ENCODE results near the gene DNAJA3. TPM values are rescaled to one million over a fixed set of nuclear protein-coding genes. Genes with fewer than 3 reads are reported as not detected.

DNAJA3 gene
- total and polyA plus RNA-seq, 9 of the 15 experiments (the other 6 are each of a cell fraction or from before 2014, with no cell fraction given) = 8.1 to 105 (median 79.0) TPM

- Histone ChIP-seq H3K36me3 (ENCODE audit: control insufficient read depth, insufficient read depth, low read length) (peaks cover 61% of the 10 kb centered on the region; the same call in 2 of the 3 replicates), H3K9me3 (replicated peaks; ENCODE audit: control insufficient read depth, insufficient read depth, low read depth, low read length) (no peaks in the 10 kb centered on the region), H3K9me1 (ENCODE audit: control insufficient read depth, insufficient read depth, low read length) (no peaks in the 10 kb centered on the region), H2AFZ (ENCODE audit: low read depth, low read length) (no peak overlapping the region), H3K79me2 (ENCODE audit: control insufficient read depth, insufficient read depth, low read length) (peaks cover 41% of the 10 kb centered on the region), H3K4me2 (ENCODE audit: insufficient read depth, low read length) (no peak overlapping the region), H3K9ac (ENCODE audit: insufficient read depth in 1 of 2, low read depth in 2 of 2, low read length in 2 of 2) (no peak overlapping the region; a peak in 1 of 4 replicates), H3K27ac (ENCODE audit: extremely low read depth, low read depth, low read length) (no peak overlapping the region; the same call in 2 of the 3 replicates), H3K4me1 (replicated peaks in 1 of 2; ENCODE audit: control insufficient read depth in 2 of 2, insufficient read depth in 2 of 2, low read length in 2 of 2) (peaks cover 17 to 41% of the 10 kb centered on the region in 2 experiments; a peak in 4 of 5 replicates), H3K27me3 (ENCODE audit: control insufficient read depth in 2 of 2, insufficient read depth in 2 of 2, low read length in 2 of 2) (no peaks in the 10 kb centered on the region), H3K4me3 (no peak overlapping the region), H4K20me1 (replicated peaks; ENCODE audit: control insufficient read depth, insufficient read depth, low read length) (peaks cover 36% of the 10 kb centered on the region)
- in situ Hi-C loops (cut with MboI) (no loop called here), intact Hi-C loops (cut with micrococcal nuclease) (loop anchor here (10.0 kb wide), 1 partner anchor 542 kb away; the partner anchor contains the start of gene SEC14L5)
- CTCF ChIA-PET (ENCODE audit: low intra/inter-chr PET ratio) = no interaction called here
- BruUV-seq (replicated peaks) = no TSS peak
- WGBS (ENCODE audit: insufficient coverage, low coverage, missing lambda C conversion rate) = 84% methylated on average over 4 of the region's 4 CpGs
- POLR2A ChIA-PET = no interaction called here
- DNase-seq (ENCODE audit: extremely low read depth in 1 of 4, low spot score in 3 of 4) = no peak
- ATAC-seq = no peak
- no peak for FAIRE-seq
- TF ChIP-seq ZNF263 (CRISPR knock-in tag; IDR thresholded peaks at IDR 0.05; ENCODE audit: borderline replicate concordance) (no peak), FIP1L1 (IDR thresholded peaks at IDR 0.05; ENCODE audit: low read depth, low read length, poor library complexity, severe bottlenecking) (no peak), ZNF507 (tag; conservative IDR thresholded peaks at IDR 0.05) (no peak), ZNF146 (CRISPR knock-in tag; IDR thresholded peaks at IDR 0.05; ENCODE audit: unreplicated experiment) (no peak), PHTF2 (CRISPR knock-in tag; IDR thresholded peaks at IDR 0.05) (no peak), ZNF12 (CRISPR knock-in tag; IDR thresholded peaks at IDR 0.05) (no peak), SIX5 (IDR thresholded peaks at IDR 0.05; ENCODE audit: borderline replicate concordance in 1 of 2, insufficient read depth in 1 of 2, low read depth in 1 of 2, low read length in 2 of 2) (no peak)
Observed at GRCh38 chr16:4412854-4413253, 12.8 kb upstream of the DNAJA3 start.
